Measurements from ENCODE around the gene SCRN3.

DNA sequence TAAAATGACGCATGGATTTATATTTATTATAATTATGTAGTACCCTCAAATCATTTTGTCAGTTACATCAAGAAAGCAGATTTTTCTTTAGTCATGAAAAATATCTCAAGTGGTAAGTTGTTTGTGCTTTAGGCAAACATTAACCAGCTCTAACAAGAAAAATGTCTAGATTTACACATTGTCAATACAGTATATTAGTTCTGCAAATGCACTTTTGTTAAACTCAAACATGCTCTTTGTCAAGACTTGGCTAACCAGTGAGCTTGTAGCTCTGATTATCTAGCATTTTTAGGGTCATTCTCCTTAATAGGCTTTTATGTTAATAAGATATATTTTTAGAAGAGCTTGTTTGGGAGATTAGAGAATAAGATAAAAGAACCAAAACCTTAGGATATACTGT, 32.7 kb downstream of the SCRN3 start:
- no peak for TF ChIP-seq CTCF (IDR thresholded peaks at IDR 0.05; ENCODE audit: poor library complexity)
- no peak for TF ChIP-seq EZH2 (IDR thresholded peaks at IDR 0.05; ENCODE audit: borderline replicate concordance)

Measured in hepatocyte (in vitro differentiated cells).